HG03064 (cell line): ENCODE data around the gene PEAK1.

Experiments used
- ATAC-seq: cut with Tn5 transposase; IDR thresholded peaks from one replicate; pipeline ENCODE4 v1.9.1; 2021; ENCODE audit warnings: low read depth; ENCODE audit not compliant: unreplicated experiment

The PEAK1 gene

GRCh38 chr15:77145370-77145769 lies 274.5 kb downstream of the PEAK1 start:
- no peak for ATAC-seq

- ATAC-seq = no peak
Observed at GRCh38 chr15:77144492-77145070, 275.3 kb downstream of the PEAK1 start.

DNA sequence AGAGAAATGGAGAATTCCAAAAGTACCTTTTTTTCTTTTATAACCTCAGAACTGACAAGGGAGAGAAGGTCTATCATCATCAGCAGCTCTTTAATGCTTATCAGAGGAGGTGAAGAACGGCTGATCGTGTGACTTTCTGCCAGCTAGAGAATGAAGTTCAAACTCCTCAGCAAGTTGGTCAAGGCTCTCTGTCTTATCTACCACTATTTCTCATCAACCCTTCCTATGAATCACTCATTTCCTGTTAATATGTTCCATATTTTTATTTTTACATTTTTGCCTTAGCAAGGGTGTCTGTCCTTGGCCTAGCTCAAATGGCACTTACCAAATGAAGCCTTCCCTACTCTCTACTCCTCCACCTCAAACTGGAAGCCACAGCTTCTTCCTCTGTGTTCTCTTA lies 275.9 kb downstream of the PEAK1 start:
- ATAC-seq = no peak

- ATAC-seq = no peak
Observed at GRCh38 chr15:77143616-77144015, 276.3 kb downstream of the PEAK1 start.

- ATAC-seq = no peak
Observed at GRCh38 chr15:77143191-77143590, 276.7 kb downstream of the PEAK1 start.

GRCh38 chr15:77140220-77140619 lies 279.7 kb downstream of the PEAK1 start:
- no peak for ATAC-seq

GRCh38 chr15:77139312-77139711 lies 280.6 kb downstream of the PEAK1 start:
- no peak for ATAC-seq

DNA sequence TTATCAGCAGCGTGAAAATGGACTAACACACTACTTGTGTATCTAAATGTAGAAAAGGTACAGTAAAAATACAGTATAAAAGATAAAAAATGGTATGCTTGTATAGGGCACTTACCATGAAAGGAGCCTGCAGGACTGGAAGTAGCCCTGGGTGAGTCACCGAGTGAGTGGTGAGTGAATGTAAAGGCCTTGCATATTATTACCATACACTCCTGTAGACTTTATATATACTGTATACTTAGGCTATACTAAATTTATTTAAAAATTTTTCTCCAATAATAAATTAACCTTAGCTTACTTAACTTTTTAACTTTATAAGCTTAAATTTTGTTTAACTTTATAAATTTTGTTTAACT lies 281.8 kb downstream of the PEAK1 start:
- no peak for ATAC-seq

DNA sequence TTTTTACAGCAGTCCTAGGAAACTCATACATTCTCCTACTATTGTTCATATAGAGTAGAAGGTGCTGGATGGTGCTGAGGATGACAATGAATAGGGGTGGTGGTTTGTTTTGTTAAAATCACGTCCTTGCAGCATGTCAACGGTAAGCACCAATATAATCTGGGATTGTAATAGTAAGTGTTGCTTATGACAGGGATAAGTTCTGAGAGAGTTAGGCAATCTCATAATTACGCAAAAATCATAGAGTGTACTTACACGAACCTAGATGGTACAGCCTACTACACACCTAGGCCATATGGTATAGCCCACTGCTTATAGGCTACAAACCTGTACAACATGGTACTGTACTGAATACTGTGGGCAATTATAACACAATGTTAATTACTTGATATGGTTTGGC lies 284.7 kb downstream of the PEAK1 start:
- ATAC-seq = no peak

DNA sequence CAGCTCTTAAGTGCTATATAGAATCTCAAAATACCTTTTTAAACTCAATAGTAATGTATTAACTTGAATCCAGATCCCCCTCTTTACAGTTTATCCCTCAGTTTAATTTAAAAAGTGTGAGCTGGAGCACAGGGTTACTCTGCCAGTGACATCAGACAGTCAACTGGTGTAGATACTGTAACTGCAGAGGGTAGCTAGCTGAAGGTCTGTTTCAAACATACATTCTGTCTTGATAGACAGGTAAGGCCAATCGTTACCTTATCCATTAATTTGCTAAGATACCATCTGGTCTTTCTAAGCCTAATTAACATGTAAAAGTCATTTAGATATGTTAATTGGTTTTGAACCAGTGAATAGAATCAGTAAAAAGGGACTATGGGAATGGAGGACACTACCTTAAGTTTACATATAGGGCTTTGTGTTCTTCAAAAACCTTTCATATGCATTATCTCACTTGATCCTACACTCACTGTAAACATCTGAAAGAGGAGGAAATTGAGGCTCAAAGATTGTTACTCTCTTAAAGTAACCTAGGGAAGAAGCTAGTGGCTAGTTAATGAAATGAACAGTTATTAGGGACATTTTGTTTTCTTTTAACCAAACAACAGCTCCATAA lies 289.5 kb downstream of the PEAK1 start:
- ATAC-seq = no peak

DNA sequence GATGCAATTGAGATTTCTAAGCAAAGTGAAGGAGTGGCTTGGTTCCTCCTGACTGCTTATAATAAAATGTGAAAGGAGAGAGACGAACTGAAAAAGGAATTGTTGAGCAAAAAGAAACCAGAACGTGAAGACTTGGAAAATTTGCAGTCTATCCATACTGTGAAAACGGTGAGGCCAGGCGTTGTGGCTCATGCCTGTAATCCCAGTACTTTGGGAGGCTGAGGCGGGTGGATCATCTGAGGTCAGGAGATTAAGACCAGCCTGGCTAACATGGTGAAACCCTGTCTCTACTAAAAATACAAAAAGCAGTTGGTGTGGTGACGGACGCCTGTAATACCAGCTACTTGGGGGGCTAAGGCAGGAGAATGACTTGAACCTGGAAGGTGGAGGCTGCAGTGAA lies 292.3 kb downstream of the PEAK1 start:
- ATAC-seq = no peak

DNA sequence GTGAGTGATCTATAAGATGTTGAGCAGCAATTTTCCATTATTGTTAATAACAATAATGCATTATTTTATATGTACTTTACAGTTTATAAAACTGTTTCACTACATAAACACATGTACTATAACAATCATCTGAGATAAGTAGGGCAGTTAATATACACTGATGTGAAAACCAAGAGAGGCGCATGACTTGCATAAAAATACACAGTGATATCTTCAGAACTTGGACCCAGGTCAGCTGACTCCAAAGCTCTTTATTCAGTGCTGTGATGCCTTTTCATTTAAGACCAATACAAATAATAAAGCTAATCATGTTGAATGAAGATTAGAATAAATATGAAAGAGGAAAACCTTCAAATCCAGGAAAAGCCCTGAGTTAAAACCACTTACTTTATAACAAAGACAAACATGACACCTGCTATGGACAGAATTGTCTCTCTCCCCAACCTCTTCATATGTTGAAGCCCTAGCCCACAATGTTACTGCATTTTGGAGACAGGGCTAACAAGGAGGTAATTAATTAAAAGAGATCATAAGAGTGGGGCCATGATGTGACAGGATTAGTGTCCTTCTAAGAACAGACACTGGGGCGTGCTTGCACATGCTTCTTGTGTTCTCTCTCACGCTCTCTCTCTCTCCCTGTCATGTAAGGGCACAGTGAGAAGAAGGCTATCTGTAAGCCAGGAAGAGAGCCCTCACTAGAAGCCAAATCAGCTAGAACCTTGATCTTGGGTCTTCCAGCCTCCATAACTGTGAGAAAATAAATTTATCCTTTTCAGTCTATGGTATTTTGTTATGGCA lies 293.2 kb downstream of the PEAK1 start:
- ATAC-seq = no peak

- ATAC-seq = no peak
Observed at GRCh38 chr15:77123854-77124253, 296.1 kb downstream of the PEAK1 start.

- ATAC-seq = no peak
Observed at GRCh38 chr15:77122576-77122975, 297.3 kb downstream of the PEAK1 start.

DNA sequence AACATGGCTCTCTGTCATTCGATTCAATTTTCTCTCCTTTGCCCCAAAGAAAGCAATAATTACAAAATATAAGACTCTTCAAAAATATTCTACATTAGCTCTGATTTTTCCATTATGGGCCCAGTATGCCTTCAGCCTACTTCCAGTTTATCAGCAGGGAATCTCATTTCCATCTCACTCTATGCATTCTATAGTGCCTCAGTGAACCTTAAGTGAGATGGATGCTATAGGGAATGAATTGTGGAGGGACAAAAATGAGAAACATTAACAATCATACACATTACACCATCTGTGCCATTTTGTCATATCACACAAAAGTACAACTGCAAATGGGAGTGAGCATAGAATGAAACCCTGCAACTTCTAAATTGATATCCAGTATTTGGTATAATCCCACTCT lies 298.3 kb downstream of the PEAK1 start:
- ATAC-seq = no peak

DNA sequence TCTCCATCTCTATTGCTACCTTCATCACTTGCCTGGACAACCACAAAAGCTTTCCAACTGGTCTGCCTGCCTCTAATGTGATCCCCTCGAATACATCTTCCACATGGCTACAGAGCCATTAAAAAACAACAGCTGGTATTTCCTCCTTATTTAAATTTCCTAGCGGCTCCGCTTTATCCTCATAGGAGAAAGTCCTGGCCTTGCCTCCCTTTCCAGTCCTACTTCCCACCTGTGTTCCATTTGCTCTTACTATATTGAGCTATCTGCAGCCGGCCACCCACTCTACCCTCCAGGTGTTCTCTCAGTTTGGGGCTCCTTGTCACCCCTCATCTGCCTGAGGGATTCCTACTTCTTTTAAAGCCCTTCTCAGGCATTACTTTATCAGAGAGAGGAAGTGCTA lies 299.3 kb downstream of the PEAK1 start:
- no peak for ATAC-seq

GRCh38 chr15:77119446-77119845 lies 300.5 kb downstream of the PEAK1 start:
- ATAC-seq = no peak

DNA sequence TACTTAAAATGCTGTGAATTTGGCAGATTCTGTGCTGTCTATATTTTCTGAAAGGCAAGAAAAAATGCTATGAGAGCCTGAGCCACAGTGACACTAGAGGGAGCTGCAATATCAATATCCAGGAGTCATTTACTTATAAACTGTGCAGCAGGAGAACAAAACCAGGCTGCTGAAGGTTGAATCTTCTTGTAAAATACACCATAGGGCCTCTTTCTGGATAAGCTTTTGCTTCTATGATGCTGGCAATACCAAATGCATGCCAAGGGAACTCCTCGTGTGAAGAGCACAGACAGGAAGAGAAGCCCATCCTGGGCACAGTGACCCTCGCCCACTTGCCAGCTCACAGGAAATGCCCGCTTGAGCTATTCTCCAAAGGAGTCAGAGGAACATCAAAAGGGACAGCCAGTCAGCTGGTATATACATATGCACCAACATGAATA lies 301.0 kb downstream of the PEAK1 start:
- no peak for ATAC-seq

DNA sequence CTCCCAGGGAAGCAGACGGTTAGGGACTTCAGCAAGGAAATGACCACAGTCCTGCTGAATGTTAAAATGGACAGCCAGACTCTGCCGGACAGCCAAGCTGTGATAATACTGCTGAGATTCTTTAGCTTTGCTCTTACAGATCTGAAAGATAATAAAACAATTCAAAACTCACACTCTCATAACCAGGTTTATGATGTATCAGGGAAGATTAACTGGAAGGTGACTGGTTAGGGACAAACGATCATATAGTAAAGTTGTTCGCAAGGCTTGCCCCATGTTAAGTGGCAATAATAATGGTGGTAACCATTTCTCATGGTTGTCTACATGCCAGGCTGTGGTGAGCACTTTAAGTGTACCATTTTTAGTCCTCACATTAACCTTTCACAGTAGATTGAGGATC lies 304.7 kb downstream of the PEAK1 start:
- no peak for ATAC-seq

DNA sequence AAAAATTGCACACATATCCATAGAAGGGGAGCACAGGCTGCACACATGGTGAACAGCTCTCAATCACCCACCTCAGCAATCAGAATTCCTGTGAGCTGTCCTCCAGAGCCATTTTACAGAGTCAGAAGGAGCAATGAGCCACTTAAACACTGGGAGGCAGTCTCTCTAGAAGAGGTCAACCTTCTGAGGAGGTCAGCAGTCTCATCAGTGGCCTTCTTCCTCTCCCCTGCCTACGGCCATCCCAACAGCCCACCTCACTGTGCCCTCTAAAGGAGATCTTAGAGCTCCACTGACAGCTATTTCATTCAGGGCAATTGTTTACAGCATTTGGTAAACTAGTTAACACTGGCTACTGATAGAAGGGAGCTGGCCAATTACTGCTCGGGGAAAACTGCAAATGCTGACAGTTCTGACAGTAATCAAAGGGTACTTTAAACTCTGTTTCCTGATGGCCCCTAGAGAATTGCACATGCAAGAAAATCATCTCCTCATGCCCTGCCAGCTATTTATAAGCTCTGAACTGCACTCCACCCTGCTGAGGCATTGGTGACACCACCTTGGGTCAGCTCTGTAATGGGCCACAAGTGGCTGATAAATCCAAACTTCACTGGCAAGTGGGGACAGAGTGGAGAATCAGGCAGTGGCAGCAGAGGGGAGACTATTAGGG lies 306.9 kb downstream of the PEAK1 start:
- ATAC-seq = no peak

DNA sequence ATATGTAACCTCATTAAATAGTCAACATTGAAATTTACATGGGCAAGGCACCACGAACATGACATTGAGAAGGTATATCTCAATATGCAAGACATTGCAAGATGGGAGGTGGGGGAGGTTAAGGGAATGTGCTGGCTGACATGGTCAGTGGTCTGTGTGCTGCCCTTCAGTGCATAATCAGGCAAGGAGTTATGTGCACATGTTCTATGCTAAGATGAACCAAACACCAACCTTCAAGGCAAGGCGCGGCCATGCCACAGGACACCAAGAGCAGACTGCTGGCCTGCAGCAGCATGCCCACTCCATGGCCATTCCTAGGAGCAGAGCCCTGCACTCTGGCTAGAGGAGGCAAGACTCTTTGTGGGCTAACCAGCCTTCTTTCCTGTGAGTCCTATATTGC lies 308.1 kb downstream of the PEAK1 start:
- no peak for ATAC-seq
